Neural cell (in vitro differentiated cells): ENCODE data around the gene ASB1. TPM values are rescaled to one million over a fixed set of nuclear protein-coding genes. Genes with fewer than 3 reads are reported as not detected.

Experiments
- H2AFZ ChIP-seq: fragments of 200-600, 300-800 bp; sonication (generic), shearing (Covaris generic); 2 replicates; pipeline ENCODE4 v1.6.0; 2014; ENCODE audit warnings: low read depth, mild to moderate bottlenecking, antibody characterized with exemption, low read length, moderate library complexity
- H3F3A ChIP-seq: fragments of 200-600 bp; shearing (Covaris generic); 2 replicates; pipeline ENCODE4 v1.6.1; 2016; ENCODE audit warnings: mild to moderate bottlenecking, moderate library complexity, mixed read lengths, antibody characterized with exemption, low read length; ENCODE audit not compliant: insufficient read depth, poor library complexity, severe bottlenecking
- H3K27ac ChIP-seq: fragments of 200-600, 300-800 bp; sonication (generic), shearing (Covaris generic); 2 replicates; pipeline ENCODE4 v1.5.1; 2014; ENCODE audit warnings: mild to moderate bottlenecking, low read length, moderate library complexity
- H3K27me3 ChIP-seq: fragments of 300-800, 200-600 bp; sonication (generic), shearing (Covaris generic); 2 replicates; pipeline ENCODE4 v1.6.0; 2014; ENCODE audit warnings: mild to moderate bottlenecking, low read depth, low read length, moderate library complexity; ENCODE audit not compliant: insufficient read depth
- H3K36me3 ChIP-seq: fragments of 300-800, 200-600 bp; sonication (generic), shearing (Covaris generic); 2 replicates; pipeline ENCODE4 v1.5.1; 2014; ENCODE audit warnings: mild to moderate bottlenecking, antibody characterized with exemption, low read length, moderate library complexity; ENCODE audit not compliant: insufficient read depth
- H3K4me2 ChIP-seq: fragments of 300-800, 200-600 bp; sonication (generic), shearing (Covaris generic); 2 replicates; pipeline ENCODE4 v1.6.0; 2014; ENCODE audit warnings: mild to moderate bottlenecking, low read length
- H3K4me3 ChIP-seq: fragments of 300-800, 200-600 bp; sonication (generic), shearing (Covaris generic); 2 replicates; pipeline ENCODE4 v1.5.1; 2014; ENCODE audit warnings: mild to moderate bottlenecking, low read length, moderate library complexity
- H3K79me2 ChIP-seq: fragments of 200-600 bp; shearing (Covaris generic); replicated peaks from 2 replicates; pipeline ENCODE4 v1.6.0; 2014; ENCODE audit warnings: mild to moderate bottlenecking, low read length, moderate library complexity; ENCODE audit not compliant: insufficient read depth
- H3K9ac ChIP-seq: fragments of 300-800, 200-600 bp; sonication (generic), shearing (Covaris generic); 2 replicates; pipeline ENCODE4 v1.6.1; 2016; ENCODE audit warnings: mild to moderate bottlenecking, low read length, mixed read lengths
- H3K9me2 ChIP-seq: fragments of 200-600 bp; shearing (Covaris generic); 2 replicates; pipeline ENCODE4 v1.6.1; 2016; ENCODE audit warnings: mild to moderate bottlenecking, low read length, mixed read lengths; ENCODE audit not compliant: insufficient read depth
- H3K9me3 ChIP-seq: fragments of 200-600, 300-800 bp; sonication (generic), shearing (Covaris generic); 2 replicates; pipeline ENCODE4 v1.6.1; 2016; ENCODE audit warnings: mild to moderate bottlenecking, mixed run types, low read length, moderate library complexity, mixed read lengths
- H4K20me1 ChIP-seq: fragments of 200-600 bp; shearing (Covaris generic); 2 replicates; pipeline ENCODE4 v1.6.1; 2016; ENCODE audit warnings: mild to moderate bottlenecking, mixed run types; ENCODE audit not compliant: insufficient read depth
- CTCF ChIP-seq: fragments of 450-650 bp; IDR thresholded peaks from 2 replicates; pipeline ENCODE4 v1.5.1; 2014; ENCODE audit warnings: antibody characterized with exemption, mild to moderate bottlenecking, moderate library complexity; ENCODE audit not compliant: poor library complexity, severe bottlenecking
- EP300 ChIP-seq: fragments of 450-650 bp; conservative IDR thresholded peaks from 2 replicates; pipeline ENCODE4 v1.6.1; 2014; ENCODE audit warnings: antibody characterized with exemption, mild to moderate bottlenecking, moderate library complexity; ENCODE audit not compliant: poor library complexity, severe bottlenecking
- EZH2 ChIP-seq: fragments of 200-600, 300-800 bp; shearing (Covaris generic), sonication (generic); IDR thresholded peaks from 2 replicates; pipeline ENCODE4 v1.6.1; 2014; ENCODE audit warnings: antibody characterized with exemption, low read length, borderline replicate concordance, mild to moderate bottlenecking; ENCODE audit not compliant: insufficient read depth, poor library complexity, severe bottlenecking
- MXI1 ChIP-seq: fragments of 450-650 bp; conservative IDR thresholded peaks from 2 replicates; pipeline ENCODE4 v1.6.1; 2014; ENCODE audit warnings: antibody characterized with exemption, mild to moderate bottlenecking; ENCODE audit not compliant: poor library complexity, severe bottlenecking
- POLR2AphosphoS5 ChIP-seq: IDR thresholded peaks from 2 replicates; pipeline ENCODE4 v1.6.1; 2012
- RAD21 ChIP-seq: fragments of 450-650 bp; conservative IDR thresholded peaks from 2 replicates; pipeline ENCODE4 v1.6.1; 2014; ENCODE audit warnings: antibody characterized with exemption, mild to moderate bottlenecking, moderate library complexity
- REST ChIP-seq: IDR thresholded peaks from 2 replicates; pipeline ENCODE4 v1.6.1; 2012; ENCODE audit warnings: borderline replicate concordance
- SMC3 ChIP-seq: fragments of 450-650 bp; conservative IDR thresholded peaks from 2 replicates; pipeline ENCODE4 v1.6.1; 2014; ENCODE audit warnings: antibody characterized with exemption, mild to moderate bottlenecking, moderate library complexity; ENCODE audit not compliant: poor library complexity
- TAF1 ChIP-seq: IDR thresholded peaks from 2 replicates; pipeline ENCODE4 v1.6.1; 2012; ENCODE audit warnings: low read depth
- polyA plus RNA-seq: library from polyadenylated mRNA; depleted of rRNA; stranded (reverse); fragments of >200 nt; gene quantifications from 2 replicates; pipeline ENCODE4 v1.2.3, GENCODE V29; 2014

Gene ASB1
- polyA plus RNA-seq, 1 donor from 2014 or later, result 13.7 TPM

- no peak overlapping the region for H3K4me3 ChIP-seq
- no peaks in the 10 kb centered on the region for H4K20me1 ChIP-seq
- no peak overlapping the region for H3K9ac ChIP-seq
- TF ChIP-seq CTCF, result no peak
- TF ChIP-seq TAF1, result no peak
- no peak for TF ChIP-seq EZH2
- no peak for TF ChIP-seq RAD21
- TF ChIP-seq MXI1, result no peak
- no peak for TF ChIP-seq EP300
- TF ChIP-seq REST, result no peak
- no peak for TF ChIP-seq POLR2AphosphoS5
- no peak for TF ChIP-seq SMC3
- H3K79me2 ChIP-seq, result no peaks in the 10 kb centered on the region
- H3K9me3 ChIP-seq, result no peaks in the 10 kb centered on the region
- no peak overlapping the region for H3K4me2 ChIP-seq
- no peaks in the 10 kb centered on the region for H3K27me3 ChIP-seq
- H3F3A ChIP-seq, result no peaks in the 10 kb centered on the region
- H3K9me2 ChIP-seq, result no peaks in the 10 kb centered on the region
- no peak overlapping the region for H3K27ac ChIP-seq
- no peak overlapping the region for H2AFZ ChIP-seq
- no peaks in the 10 kb centered on the region for H3K36me3 ChIP-seq
Measured at GRCh38 chr2:238492840-238493239, 66.1 kb downstream of the ASB1 start.

GRCh38 chr2:238493411-238493810 lies 66.7 kb downstream of the ASB1 start:
- Histone ChIP-seq H3K4me2 (no peak overlapping the region), H3K79me2 (no peaks in the 10 kb centered on the region), H3K27me3 (no peaks in the 10 kb centered on the region), H3K36me3 (no peaks in the 10 kb centered on the region), H4K20me1 (no peaks in the 10 kb centered on the region), H3F3A (no peaks in the 10 kb centered on the region), H3K9ac (no peak overlapping the region), H3K9me3 (no peaks in the 10 kb centered on the region), H3K9me2 (no peaks in the 10 kb centered on the region), H3K4me3 (no peak overlapping the region), H2AFZ (no peak overlapping the region), H3K27ac (no peak overlapping the region)
- no peak for TF ChIP-seq CTCF
- TF ChIP-seq RAD21, result no peak
- no peak for TF ChIP-seq TAF1
